ENCODE data around the gene ING1.
"Not testable (repeated sequence)": the region's sequence is repeated elsewhere in the genome, so short reads cannot be mapped to it uniquely, and the experiment has no call there.

ING1 gene

DNA sequence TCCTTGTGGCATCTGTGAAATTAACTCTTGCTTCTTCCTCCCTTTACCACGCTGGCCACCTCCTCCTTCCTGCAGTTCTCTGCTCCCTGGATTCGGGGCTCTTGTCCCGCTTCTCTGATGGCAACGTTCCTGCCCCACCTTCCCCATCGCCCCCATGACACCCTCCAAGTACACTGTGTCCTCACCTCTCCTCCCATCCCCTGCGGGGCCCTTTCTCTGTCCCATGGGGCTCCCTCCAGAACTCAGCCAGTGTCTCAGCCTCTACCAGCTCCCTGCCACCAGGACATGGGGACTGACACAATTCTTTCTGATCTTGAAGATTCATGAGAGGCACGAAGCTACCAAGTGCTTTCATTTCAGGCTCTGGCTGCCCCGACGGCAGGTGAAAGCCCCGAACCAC is 16.7 kb upstream of the ING1 start:
- DNase-seq (ENCODE audit: low read depth, low spot score), result no peak
- TF ChIP-seq ZNF274 (IDR thresholded peaks at IDR 0.05; ENCODE audit: low read depth, low read length), result no peak
- no peak for TF ChIP-seq YY1 (IDR thresholded peaks at IDR 0.05; ENCODE audit: insufficient read depth, insufficient read length)
- TF ChIP-seq SUZ12 (IDR thresholded peaks at IDR 0.05; ENCODE audit: extremely low read depth, insufficient read depth, insufficient read length), result no peak
- Histone ChIP-seq H3K27me3 (ENCODE audit: insufficient read depth, insufficient read length) (no peaks in the 10 kb centered on the region), H3K9ac (ENCODE audit: insufficient read length, low read depth) (no peak overlapping the region), H3K4me3 (ENCODE audit: insufficient read length, low read depth) (no peak overlapping the region), H3K4me1 (ENCODE audit: insufficient read depth, insufficient read length) (no peaks in the 10 kb centered on the region), H3K36me3 (ENCODE audit: insufficient read depth, insufficient read length, low read length) (peaks cover 58% of the 10 kb centered on the region), H3K9me3 (ENCODE audit: insufficient read depth, low read length) (no peaks in the 10 kb centered on the region)

DNA sequence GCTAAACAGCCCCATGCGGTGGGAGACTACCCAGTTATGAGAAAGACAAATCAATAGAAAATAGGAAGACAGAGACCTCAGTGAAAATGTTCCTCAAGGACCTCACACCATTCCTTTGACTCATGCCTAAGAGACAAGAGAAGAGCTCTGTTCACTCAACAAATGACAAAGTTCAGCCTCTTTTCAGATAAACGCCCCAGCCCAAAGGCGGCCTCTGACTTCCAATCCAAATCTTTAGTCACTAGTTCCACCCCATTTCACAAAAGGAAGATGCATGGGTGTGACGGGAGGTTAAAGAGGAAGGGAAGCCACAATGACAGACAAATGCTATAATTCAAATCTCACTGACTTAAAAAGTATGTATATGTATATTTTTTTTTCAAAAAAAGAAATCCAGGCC is 15.7 kb upstream of the ING1 start:
- TF ChIP-seq ZNF274 (IDR thresholded peaks at IDR 0.05; ENCODE audit: low read depth, low read length) (no peak), YY1 (IDR thresholded peaks at IDR 0.05; ENCODE audit: insufficient read depth, insufficient read length) (no peak), SUZ12 (IDR thresholded peaks at IDR 0.05; ENCODE audit: extremely low read depth, insufficient read depth, insufficient read length) (no peak)
- Histone ChIP-seq H3K4me3 (ENCODE audit: insufficient read length, low read depth) (no peak overlapping the region), H3K36me3 (ENCODE audit: insufficient read depth, insufficient read length, low read length) (peaks cover 69% of the 10 kb centered on the region), H3K9me3 (ENCODE audit: insufficient read depth, low read length) (no peaks in the 10 kb centered on the region), H3K27me3 (ENCODE audit: insufficient read depth, insufficient read length) (no peaks in the 10 kb centered on the region), H3K9ac (ENCODE audit: insufficient read length, low read depth) (no peak overlapping the region), H3K4me1 (ENCODE audit: insufficient read depth, insufficient read length) (no peaks in the 10 kb centered on the region)
- no peak for DNase-seq (ENCODE audit: low read depth, low spot score)

- no peak overlapping the region for H3K4me3 ChIP-seq (ENCODE audit: insufficient read length, low read depth)
- no peak overlapping the region for H3K9ac ChIP-seq (ENCODE audit: insufficient read length, low read depth)
- H3K9me3 ChIP-seq (ENCODE audit: insufficient read depth, low read length), result no peaks in the 10 kb centered on the region
- peaks cover 72% of the 10 kb centered on the region for H3K36me3 ChIP-seq (ENCODE audit: insufficient read depth, insufficient read length, low read length)
- H3K27me3 ChIP-seq (ENCODE audit: insufficient read depth, insufficient read length), result no peaks in the 10 kb centered on the region
- H3K4me1 ChIP-seq (ENCODE audit: insufficient read depth, insufficient read length), result no peaks in the 10 kb centered on the region
- no peak for DNase-seq (ENCODE audit: low read depth, low spot score)
- TF ChIP-seq SUZ12 (IDR thresholded peaks at IDR 0.05; ENCODE audit: extremely low read depth, insufficient read depth, insufficient read length) (no peak), ZNF274 (IDR thresholded peaks at IDR 0.05; ENCODE audit: low read depth, low read length) (no peak), YY1 (IDR thresholded peaks at IDR 0.05; ENCODE audit: insufficient read depth, insufficient read length) (no peak)
Observed at GRCh38 chr13:110698689-110699088, 14.8 kb upstream of the ING1 start.

- Histone ChIP-seq H3K36me3 (ENCODE audit: insufficient read depth, insufficient read length, low read length) (peaks cover 74% of the 10 kb centered on the region), H3K9ac (ENCODE audit: insufficient read length, low read depth) (no peak overlapping the region), H3K9me3 (ENCODE audit: insufficient read depth, low read length) (no peaks in the 10 kb centered on the region), H3K27me3 (ENCODE audit: insufficient read depth, insufficient read length) (no peaks in the 10 kb centered on the region), H3K4me3 (ENCODE audit: insufficient read length, low read depth) (no peak overlapping the region), H3K4me1 (ENCODE audit: insufficient read depth, insufficient read length) (no peaks in the 10 kb centered on the region)
- DNase-seq (ENCODE audit: low read depth, low spot score), result no peak
- TF ChIP-seq ZNF274 (IDR thresholded peaks at IDR 0.05; ENCODE audit: low read depth, low read length) (no peak), YY1 (IDR thresholded peaks at IDR 0.05; ENCODE audit: insufficient read depth, insufficient read length) (no peak), SUZ12 (IDR thresholded peaks at IDR 0.05; ENCODE audit: extremely low read depth, insufficient read depth, insufficient read length) (no peak)
Observed at GRCh38 chr13:110699148-110700145, 14.1 kb upstream of the ING1 start.

DNA sequence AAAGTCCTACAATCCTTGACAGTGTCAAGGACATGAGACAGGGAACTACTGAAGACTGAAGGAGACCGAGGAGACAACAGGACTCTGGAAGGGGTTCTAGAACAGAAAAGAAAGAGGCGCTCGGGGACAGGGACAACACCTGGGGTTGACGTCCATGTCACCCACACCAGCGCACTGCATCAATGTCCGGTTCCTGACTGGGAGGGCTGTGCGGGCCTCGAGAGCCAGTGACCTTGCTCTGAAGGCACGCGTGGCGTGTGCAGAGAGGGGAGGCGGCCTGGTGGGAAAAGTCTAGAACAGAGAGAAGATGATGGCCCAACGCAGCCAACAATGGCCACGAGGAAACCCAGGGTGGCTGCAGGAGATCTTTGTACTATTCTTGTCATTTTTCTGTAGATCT is 13.3 kb upstream of the ING1 start:
- no peak for TF ChIP-seq SUZ12 (IDR thresholded peaks at IDR 0.05; ENCODE audit: extremely low read depth, insufficient read depth, insufficient read length)
- TF ChIP-seq ZNF274 (IDR thresholded peaks at IDR 0.05; ENCODE audit: low read depth, low read length), result no peak
- no peak for TF ChIP-seq YY1 (IDR thresholded peaks at IDR 0.05; ENCODE audit: insufficient read depth, insufficient read length)
- Histone ChIP-seq H3K36me3 (ENCODE audit: insufficient read depth, insufficient read length, low read length) (peaks cover 68% of the 10 kb centered on the region), H3K27me3 (ENCODE audit: insufficient read depth, insufficient read length) (no peaks in the 10 kb centered on the region)

GRCh38 chr13:110700641-110701040 is 12.9 kb upstream of the ING1 start:
- Histone ChIP-seq H3K27me3 (ENCODE audit: insufficient read depth, insufficient read length) (no peaks in the 10 kb centered on the region), H3K36me3 (ENCODE audit: insufficient read depth, insufficient read length, low read length) (peaks cover 68% of the 10 kb centered on the region), H3K4me1 (ENCODE audit: insufficient read depth, insufficient read length) (no peaks in the 10 kb centered on the region), H3K4me3 (ENCODE audit: insufficient read length, low read depth) (no peak overlapping the region), H3K9ac (ENCODE audit: insufficient read length, low read depth) (no peak overlapping the region), H3K9me3 (ENCODE audit: insufficient read depth, low read length) (no peaks in the 10 kb centered on the region)
- DNase-seq (ENCODE audit: low read depth, low spot score), result no peak
- no peak for TF ChIP-seq YY1 (IDR thresholded peaks at IDR 0.05; ENCODE audit: insufficient read depth, insufficient read length)
- no peak for TF ChIP-seq SUZ12 (IDR thresholded peaks at IDR 0.05; ENCODE audit: extremely low read depth, insufficient read depth, insufficient read length)
- no peak for TF ChIP-seq ZNF274 (IDR thresholded peaks at IDR 0.05; ENCODE audit: low read depth, low read length)

More for the DNA sequence above, 13.3 kb upstream of the ING1 start:
- Histone ChIP-seq H3K4me3 (ENCODE audit: insufficient read length, low read depth) (no peak overlapping the region), H3K4me1 (ENCODE audit: insufficient read depth, insufficient read length) (no peaks in the 10 kb centered on the region), H3K9ac (ENCODE audit: insufficient read length, low read depth) (no peak overlapping the region), H3K9me3 (ENCODE audit: insufficient read depth, low read length) (no peaks in the 10 kb centered on the region)
- DNase-seq (ENCODE audit: low read depth, low spot score), result no peak

- not testable (repeated sequence) for H3K4me1 ChIP-seq (ENCODE audit: insufficient read depth, insufficient read length); H3K9me3 ChIP-seq (ENCODE audit: insufficient read depth, low read length); H3K4me3 ChIP-seq (ENCODE audit: insufficient read length, low read depth); DNase-seq (ENCODE audit: low read depth, low spot score); H3K9ac ChIP-seq (ENCODE audit: insufficient read length, low read depth); H3K27me3 ChIP-seq (ENCODE audit: insufficient read depth, insufficient read length)
- H3K36me3 ChIP-seq (ENCODE audit: insufficient read depth, insufficient read length, low read length), result peaks cover 68% of the 10 kb centered on the region
Observed at GRCh38 chr13:110701061-110701460, 12.4 kb upstream of the ING1 start.

Data from NT2/D1 (cell line).